Fibroblast of villous mesenchyme (primary cell): Measurements from ENCODE around the gene SLC12A3. TPM values are rescaled to one million over a fixed set of nuclear protein-coding genes. Genes with fewer than 3 reads are reported as not detected.

ENCODE experiments used
- DNase-seq: peaks from one replicate; pipeline ENCODE4 v3.0.0-alpha.2; 2010; ENCODE audit warnings: low read depth
- H3K4me3 ChIP-seq: 2 replicates; pipeline ENCODE4 v1.5.1; 2011; ENCODE audit warnings: low read depth, mild to moderate bottlenecking, low read length
- CTCF ChIP-seq: IDR thresholded peaks from 2 replicates; pipeline ENCODE4 v1.5.1; 2012; ENCODE audit warnings: low read depth, mild to moderate bottlenecking, low read length; ENCODE audit not compliant: insufficient read depth
- total RNA-seq: library from RNA; depleted of rRNA; stranded (reverse); fragments of >200 nt; gene quantifications from 2 replicates; pipeline ENCODE4 v1.2.3, GENCODE V29; 2012

SLC12A3 gene
- total RNA-seq, 1 donor: not detected

DNA sequence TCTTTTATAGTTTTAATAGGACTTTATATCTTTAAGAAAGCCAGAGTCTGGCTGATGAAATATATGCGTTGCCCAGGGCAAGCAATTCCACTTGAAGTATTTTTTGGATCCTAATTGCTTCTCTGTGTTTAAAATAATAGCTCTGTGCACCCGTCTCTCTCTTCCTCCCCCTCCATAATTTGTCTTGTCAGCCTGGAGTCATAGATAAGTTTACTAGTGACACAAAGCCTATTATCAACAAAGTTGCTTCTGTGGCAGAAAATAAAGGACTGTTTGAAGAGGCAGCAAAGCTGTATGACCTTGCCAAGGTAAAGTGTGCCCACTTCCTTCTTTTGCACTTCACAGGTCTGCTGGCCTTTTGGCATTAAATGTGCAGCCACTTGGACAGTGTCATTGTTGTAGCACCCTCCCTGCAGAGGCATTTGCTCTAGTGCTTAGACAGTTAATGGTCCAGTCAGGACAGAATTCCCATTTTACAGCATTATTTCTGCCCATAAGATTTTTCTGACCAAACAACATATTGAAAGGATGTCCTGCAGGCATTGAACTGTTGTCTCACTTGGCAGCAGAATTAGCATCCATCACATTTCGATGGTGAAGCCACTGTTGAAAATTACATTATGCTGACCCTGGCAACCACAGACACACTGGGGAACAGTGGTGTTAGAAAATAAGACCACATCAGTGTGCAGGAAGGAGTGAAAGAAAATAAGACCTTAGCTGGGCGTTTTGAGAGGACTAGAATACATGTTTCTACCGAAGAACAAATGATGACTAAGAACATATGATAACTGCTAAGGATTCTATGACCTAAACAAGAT lies 28.4 kb upstream of the SLC12A3 start:
- no peak for DNase-seq
- TF ChIP-seq CTCF: no peak
- H3K4me3 ChIP-seq: no peak overlapping the region

DNA sequence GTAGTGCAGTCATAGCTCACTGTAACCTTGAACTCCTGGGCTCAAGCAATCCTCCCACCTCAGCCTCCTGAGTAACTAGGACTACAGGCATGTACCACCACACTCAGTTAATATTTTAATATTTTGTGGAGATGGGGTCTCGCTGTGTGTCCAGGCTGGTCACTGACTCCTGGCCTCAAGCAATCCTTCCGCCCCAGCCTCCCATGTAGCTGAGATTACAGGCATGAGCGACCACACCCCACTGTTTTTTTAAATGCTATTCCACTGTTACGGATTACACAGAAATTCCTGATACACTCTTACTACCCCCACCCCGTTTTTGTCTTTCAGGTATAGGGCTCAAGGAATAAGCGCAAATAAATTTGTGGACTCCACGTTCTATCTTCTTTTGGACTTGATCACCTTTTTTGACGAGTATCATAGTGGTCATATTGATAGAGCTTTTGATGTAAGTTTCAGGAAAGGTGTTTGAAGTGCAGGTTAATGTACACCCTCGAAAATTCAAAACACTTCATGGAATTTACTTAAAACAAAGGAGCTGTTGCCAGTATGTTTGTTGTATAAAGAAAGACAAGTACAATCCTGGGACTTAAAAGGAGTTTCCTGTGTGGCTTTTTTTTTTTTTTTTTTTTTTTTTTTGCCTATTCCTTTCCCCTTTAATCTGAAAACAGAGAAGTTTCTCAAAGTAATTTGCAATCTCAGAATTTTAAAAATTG lies 26.2 kb upstream of the SLC12A3 start:
- DNase-seq: no peak
- no peak overlapping the region for H3K4me3 ChIP-seq
- no peak for TF ChIP-seq CTCF

DNA sequence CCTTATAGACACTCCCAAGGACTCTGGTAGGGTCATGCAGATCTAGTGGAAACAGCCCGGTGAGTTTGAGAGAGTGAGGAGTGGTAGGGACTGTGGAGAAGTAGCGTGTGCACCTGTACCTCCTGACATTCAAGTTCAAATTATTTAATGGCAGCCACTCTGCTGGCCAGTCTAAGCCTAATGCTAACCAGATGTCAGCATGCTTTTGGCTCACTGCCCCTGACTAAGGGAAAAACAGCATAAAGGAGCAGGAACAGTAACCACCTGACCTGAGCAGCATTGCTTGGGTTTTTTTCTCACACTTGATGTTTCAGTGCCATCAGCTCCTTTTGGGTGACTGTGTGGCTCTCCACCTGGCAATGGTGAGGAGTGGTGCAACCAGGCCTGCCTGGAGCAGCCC lies 23.8 kb upstream of the SLC12A3 start:
- no peak overlapping the region for H3K4me3 ChIP-seq
- peak; percentile 71 for DNase-seq
- no peak for TF ChIP-seq CTCF

- no peak for TF ChIP-seq CTCF
- H3K4me3 ChIP-seq: no peak overlapping the region
- no peak for DNase-seq
These were observed 23.3 kb upstream of the SLC12A3 start for GRCh38 chr16:56841659-56842058.

DNA sequence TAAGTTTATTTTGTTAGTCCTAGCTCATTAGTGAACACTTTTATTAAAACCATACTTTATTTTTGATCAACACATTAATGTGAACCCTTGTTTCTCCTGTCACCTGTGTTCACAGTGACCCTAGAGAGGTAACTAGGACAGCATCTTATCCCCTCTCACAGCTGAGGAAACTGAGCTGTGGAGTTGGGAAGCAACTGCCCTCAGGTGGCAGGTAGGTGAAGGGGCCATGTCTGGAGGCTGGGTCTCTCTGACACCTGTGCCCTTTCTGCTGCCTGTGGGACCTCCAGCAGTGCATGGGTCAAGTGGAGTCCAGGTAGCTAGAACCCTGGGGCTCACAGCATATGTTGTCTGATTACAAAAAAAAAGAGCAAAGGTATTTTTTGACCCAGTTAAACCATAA lies 22.9 kb upstream of the SLC12A3 start:
- no peak for TF ChIP-seq CTCF
- no peak for DNase-seq
- no peak overlapping the region for H3K4me3 ChIP-seq

- no peak overlapping the region for H3K4me3 ChIP-seq
- DNase-seq: no peak
- TF ChIP-seq CTCF: no peak
These were observed 21.0 kb upstream of the SLC12A3 start for GRCh38 chr16:56844056-56844455.
